ENCODE data around the gene ZDHHC24. TPM values are rescaled to one million over a fixed set of nuclear protein-coding genes. Genes with fewer than 3 reads are reported as not detected.

Gene ZDHHC24
- total RNA-seq, 1 experiment from 2014 or later, result 26.9 TPM

DNA sequence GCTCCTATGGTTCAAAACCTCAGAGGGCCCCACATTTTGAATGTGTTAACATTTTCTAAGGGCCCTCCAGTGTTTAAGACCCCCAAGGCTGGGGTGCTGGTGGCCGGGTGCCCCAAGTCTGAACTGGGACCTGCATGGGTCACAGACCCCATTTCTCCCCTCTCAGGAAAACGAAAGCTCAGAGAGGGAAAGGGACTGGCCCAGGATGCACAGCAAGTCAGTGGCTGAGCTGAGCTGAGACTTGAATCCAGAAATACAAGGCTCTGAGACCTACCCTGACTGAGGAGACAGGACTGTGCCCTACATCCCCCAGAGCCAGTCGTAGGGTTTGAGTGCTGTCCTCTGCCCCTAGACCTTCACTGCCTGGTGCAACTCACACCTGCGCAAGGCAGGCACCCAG, 5.0 kb upstream of the ZDHHC24 start:
- POLR2A ChIA-PET, result interaction anchor here (1.0 kb wide), 1 partner anchor 66 kb away, joined by 3 read pairs; the partner anchor contains the start of gene RBM14

GRCh38 chr11:66549696-66550095, 3.8 kb upstream of the ZDHHC24 start:
- H3K27me3 ChIP-seq (replicated peaks; ENCODE audit: control insufficient read depth, insufficient read depth, low read length), result no peaks in the 10 kb centered on the region
- no peaks in the 10 kb centered on the region for H3K36me3 ChIP-seq (ENCODE audit: control insufficient read depth, insufficient read depth, low read length)
- peaks cover 29% of the 10 kb centered on the region for H3K4me1 ChIP-seq
- H3K27ac Mint-ChIP-seq (ENCODE audit: unreplicated experiment), result no peak overlapping the region
- H3K4me3 ChIP-seq (ENCODE audit: low read depth, low read length), result no peak overlapping the region
- H3K36me3 Mint-ChIP-seq (ENCODE audit: insufficient read depth, unreplicated experiment), result no peaks in the 10 kb centered on the region
- no peaks in the 10 kb centered on the region for H3K27me3 Mint-ChIP-seq (ENCODE audit: insufficient read depth, unreplicated experiment)
- H3K9me3 ChIP-seq, result no peaks in the 10 kb centered on the region
- no TSS peak for BruUV-seq (replicated peaks)
- H3K4me3 Mint-ChIP-seq (ENCODE audit: unreplicated experiment), result no peak overlapping the region
- TF ChIP-seq, protein P1, sequence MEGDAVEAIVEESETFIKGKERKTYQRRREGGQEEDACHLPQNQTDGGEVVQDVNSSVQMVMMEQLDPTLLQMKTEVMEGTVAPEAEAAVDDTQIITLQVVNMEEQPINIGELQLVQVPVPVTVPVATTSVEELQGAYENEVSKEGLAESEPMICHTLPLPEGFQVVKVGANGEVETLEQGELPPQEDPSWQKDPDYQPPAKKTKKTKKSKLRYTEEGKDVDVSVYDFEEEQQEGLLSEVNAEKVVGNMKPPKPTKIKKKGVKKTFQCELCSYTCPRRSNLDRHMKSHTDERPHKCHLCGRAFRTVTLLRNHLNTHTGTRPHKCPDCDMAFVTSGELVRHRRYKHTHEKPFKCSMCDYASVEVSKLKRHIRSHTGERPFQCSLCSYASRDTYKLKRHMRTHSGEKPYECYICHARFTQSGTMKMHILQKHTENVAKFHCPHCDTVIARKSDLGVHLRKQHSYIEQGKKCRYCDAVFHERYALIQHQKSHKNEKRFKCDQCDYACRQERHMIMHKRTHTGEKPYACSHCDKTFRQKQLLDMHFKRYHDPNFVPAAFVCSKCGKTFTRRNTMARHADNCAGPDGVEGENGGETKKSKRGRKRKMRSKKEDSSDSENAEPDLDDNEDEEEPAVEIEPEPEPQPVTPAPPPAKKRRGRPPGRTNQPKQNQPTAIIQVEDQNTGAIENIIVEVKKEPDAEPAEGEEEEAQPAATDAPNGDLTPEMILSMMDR (IDR thresholded peaks at IDR 0.05; ENCODE audit: insufficient read depth in 1 of 2, low read depth in 1 of 2, low read length in 1 of 2, severe bottlenecking in 1 of 2, unreplicated experiment in 1 of 2), result no peak
- ChIA-PET CTCF (interaction anchor here (1.0 to 1.5 kb wide), 2 partner anchors 43 to 128 kb away, joined by 4 to 5 read pairs; partner anchors contain the start of genes CCDC87 and RBM4B), POLR2A (interaction anchor here (0.7 to 1.3 kb wide), 2 partner anchors 60 to 66 kb away, joined by 3 to 14 read pairs; no protein-coding TSS in a partner anchor)
- H3K4me1 Mint-ChIP-seq (ENCODE audit: low read depth, unreplicated experiment), result peaks cover 15% of the 10 kb centered on the region
- intact Hi-C loops (cut with micrococcal nuclease; ENCODE audit: unreplicated experiment), result loop anchor here (5.0 kb wide), 2 partner anchors 43 to 68 kb away; partner anchors contain the start of genes CCDC87, CCS and RBM14
- no peaks in the 10 kb centered on the region for H3K9me3 Mint-ChIP-seq (ENCODE audit: unreplicated experiment)
- no peak for DNase-seq

More for the DNA sequence above, 5.0 kb upstream of the ZDHHC24 start:
- H3K27me3 Mint-ChIP-seq (ENCODE audit: insufficient read depth, unreplicated experiment), result no peaks in the 10 kb centered on the region
- intact Hi-C loops (cut with micrococcal nuclease; ENCODE audit: unreplicated experiment), result no loop called here
- Histone ChIP-seq H3K27me3 (replicated peaks; ENCODE audit: control insufficient read depth, insufficient read depth, low read length) (no peaks in the 10 kb centered on the region), H3K36me3 (ENCODE audit: control insufficient read depth, insufficient read depth, low read length) (no peaks in the 10 kb centered on the region), H3K4me1 (peaks cover 22% of the 10 kb centered on the region), H3K4me3 (ENCODE audit: low read depth, low read length) (no peak overlapping the region), H3K9me3 (no peaks in the 10 kb centered on the region)
- CTCF ChIA-PET, result interaction anchor here (1.5 kb wide), 1 partner anchor 42 kb away, joined by 4 read pairs; the partner anchor contains the start of genes CCDC87 and CCS
- TF ChIP-seq, protein P1 (IDR thresholded peaks at IDR 0.05; ENCODE audit: insufficient read depth in 1 of 2, low read depth in 1 of 2, low read length in 1 of 2, severe bottlenecking in 1 of 2, unreplicated experiment in 1 of 2), result no peak
- H3K36me3 Mint-ChIP-seq (ENCODE audit: insufficient read depth, unreplicated experiment), result no peaks in the 10 kb centered on the region
- no peaks in the 10 kb centered on the region for H3K9me3 Mint-ChIP-seq (ENCODE audit: unreplicated experiment)
- no TSS peak for BruUV-seq (replicated peaks)
- H3K4me1 Mint-ChIP-seq (ENCODE audit: low read depth, unreplicated experiment), result peaks cover 10% of the 10 kb centered on the region
- H3K4me3 Mint-ChIP-seq (ENCODE audit: unreplicated experiment), result no peak overlapping the region
- no peak overlapping the region for H3K27ac Mint-ChIP-seq (ENCODE audit: unreplicated experiment)
- no peak for DNase-seq

GRCh38 chr11:66548774-66549630, 3.2 kb upstream of the ZDHHC24 start:
- POLR2A ChIA-PET, result interaction anchor here (0.7 to 1.3 kb wide), 2 partner anchors 61 to 67 kb away, joined by 3 to 14 read pairs; no protein-coding TSS in a partner anchor
- TF ChIP-seq, protein P1 (IDR thresholded peaks at IDR 0.05; ENCODE audit: insufficient read depth in 1 of 2, low read depth in 1 of 2, low read length in 1 of 2, severe bottlenecking in 1 of 2, unreplicated experiment in 1 of 2), result no peak

More at GRCh38 chr11:66548774-66549630, 3.2 kb upstream of the ZDHHC24 start:
- Histone ChIP-seq H3K9me3 (no peaks in the 10 kb centered on the region), H3K4me1 (peaks cover 30% of the 10 kb centered on the region), H3K27me3 (replicated peaks; ENCODE audit: control insufficient read depth, insufficient read depth, low read length) (no peaks in the 10 kb centered on the region), H3K36me3 (ENCODE audit: control insufficient read depth, insufficient read depth, low read length) (no peaks in the 10 kb centered on the region), H3K4me3 (ENCODE audit: low read depth, low read length) (no peak overlapping the region)
- BruUV-seq (replicated peaks), result no TSS peak
- Mint-ChIP-seq H3K27me3 (ENCODE audit: insufficient read depth, unreplicated experiment) (no peaks in the 10 kb centered on the region), H3K4me3 (ENCODE audit: unreplicated experiment) (no peak overlapping the region), H3K36me3 (ENCODE audit: insufficient read depth, unreplicated experiment) (no peaks in the 10 kb centered on the region), H3K4me1 (ENCODE audit: low read depth, unreplicated experiment) (peaks cover 15% of the 10 kb centered on the region), H3K9me3 (ENCODE audit: unreplicated experiment) (no peaks in the 10 kb centered on the region), H3K27ac (ENCODE audit: unreplicated experiment) (no peak overlapping the region)
- CTCF ChIA-PET, result interaction anchor here (1.0 to 1.5 kb wide), 2 partner anchors 44 to 129 kb away, joined by 4 to 5 read pairs; partner anchors contain the start of genes CCDC87 and RBM4B
- DNase-seq, result no peak
- intact Hi-C loops (cut with micrococcal nuclease; ENCODE audit: unreplicated experiment), result loop anchor here (5.0 kb wide), 2 partner anchors 43 to 68 kb away; partner anchors contain the start of genes CCDC87, CCS and RBM14

Measured in Caco-2 (cell line).